Gastroesophageal sphincter (tissue), 3 donors: ENCODE data around the gene ZCCHC12.

ENCODE experiments used
- EP300 ChIP-seq: sonication (generic); formaldehyde crosslinking; IDR thresholded peaks from one replicate; pipeline ENCODE4 v1.6.1; 2017; ENCODE audit warnings: antibody characterized with exemption, mild to moderate bottlenecking
- POLR2A ChIP-seq, 2 donors: fragments of 450-650 bp; IDR thresholded peaks; one replicate each; pipeline ENCODE4 v1.6.1; 2017; ENCODE audit warnings: antibody characterized with exemption in 2 of 2, mild to moderate bottlenecking in 2 of 2, moderate library complexity in 1 of 2
- POLR2AphosphoS5 ChIP-seq: sonication (generic); formaldehyde crosslinking; IDR thresholded peaks from one replicate; pipeline ENCODE4 v1.6.1; 2017; ENCODE audit warnings: antibody characterized with exemption
- TF ChIP-seq, protein P1 (sequence below), 4 experiments: fragments of 200-600 bp in 2 of 4; fragments of 450-650 bp in 2 of 4; sonication (generic) in 1 of 4; IDR thresholded peaks; one replicate each; pipeline ENCODE4 v1.5.1; 2017 to 2019; ENCODE audit warnings: antibody characterized with exemption in 4 of 4, mild to moderate bottlenecking in 2 of 4, moderate library complexity in 2 of 4

DNA sequence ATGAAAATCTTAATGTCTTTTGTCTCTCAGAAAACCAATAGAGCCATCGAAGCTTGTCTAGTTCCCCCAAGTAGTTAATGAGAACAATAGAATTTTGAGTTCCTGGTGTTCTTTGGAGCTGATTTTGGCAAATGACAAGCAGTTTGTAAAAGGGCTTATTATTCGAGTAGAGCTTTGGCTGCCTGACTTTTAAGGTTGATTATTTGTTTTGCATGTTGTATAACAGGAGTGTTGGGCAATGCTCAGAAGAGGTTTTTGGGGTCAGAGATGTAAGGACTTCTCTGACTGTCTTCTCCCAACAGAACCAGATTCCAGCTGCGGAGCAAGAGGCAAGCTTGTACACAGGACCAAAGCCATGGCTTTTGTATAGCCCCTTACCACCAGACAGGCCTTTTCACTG is 30.0 kb downstream of the ZCCHC12 start:
- TF ChIP-seq POLR2A (IDR thresholded peaks at IDR 0.05) (no peak), POLR2AphosphoS5 (no peak), EP300 (no peak)
- TF ChIP-seq, protein P1, sequence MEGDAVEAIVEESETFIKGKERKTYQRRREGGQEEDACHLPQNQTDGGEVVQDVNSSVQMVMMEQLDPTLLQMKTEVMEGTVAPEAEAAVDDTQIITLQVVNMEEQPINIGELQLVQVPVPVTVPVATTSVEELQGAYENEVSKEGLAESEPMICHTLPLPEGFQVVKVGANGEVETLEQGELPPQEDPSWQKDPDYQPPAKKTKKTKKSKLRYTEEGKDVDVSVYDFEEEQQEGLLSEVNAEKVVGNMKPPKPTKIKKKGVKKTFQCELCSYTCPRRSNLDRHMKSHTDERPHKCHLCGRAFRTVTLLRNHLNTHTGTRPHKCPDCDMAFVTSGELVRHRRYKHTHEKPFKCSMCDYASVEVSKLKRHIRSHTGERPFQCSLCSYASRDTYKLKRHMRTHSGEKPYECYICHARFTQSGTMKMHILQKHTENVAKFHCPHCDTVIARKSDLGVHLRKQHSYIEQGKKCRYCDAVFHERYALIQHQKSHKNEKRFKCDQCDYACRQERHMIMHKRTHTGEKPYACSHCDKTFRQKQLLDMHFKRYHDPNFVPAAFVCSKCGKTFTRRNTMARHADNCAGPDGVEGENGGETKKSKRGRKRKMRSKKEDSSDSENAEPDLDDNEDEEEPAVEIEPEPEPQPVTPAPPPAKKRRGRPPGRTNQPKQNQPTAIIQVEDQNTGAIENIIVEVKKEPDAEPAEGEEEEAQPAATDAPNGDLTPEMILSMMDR (IDR thresholded peaks at IDR 0.05), result no peak
